SK-N-SH treated with all-trans-retinoic acid at 6 μM for 48 hours (cell line): Measurements from ENCODE around the gene RHEX.

Experiments used
- ATAC-seq: fragments of 200-7000 bp; cut with Tn5 transposase; 3 replicates; pipeline ENCODE4 v1.9.1; 2020; ENCODE audit warnings: mild to moderate bottlenecking, moderate library complexity
- ARNTL ChIP-seq: fragments of 450-650 bp; formaldehyde crosslinking; IDR thresholded peaks from 2 replicates; pipeline ENCODE4 v1.5.0; 2020; ENCODE audit warnings: low read depth, mild to moderate bottlenecking, moderate library complexity, borderline replicate concordance
- CSDC2 ChIP-seq: fragments of 250-450 bp; sonication (Bioruptor Pico); IDR thresholded peaks from 2 replicates; pipeline ENCODE4 v1.5.0; 2020; ENCODE audit warnings: mild to moderate bottlenecking, moderate library complexity
- ESRRG ChIP-seq: fragments of 250-450 bp; sonication (Bioruptor Pico); IDR thresholded peaks from 2 replicates; pipeline ENCODE4 v1.6.1; 2021; ENCODE audit warnings: mild to moderate bottlenecking
- GLIS3 ChIP-seq: fragments of 250-450 bp; sonication (Bioruptor Pico); IDR thresholded peaks from 2 replicates; pipeline ENCODE4 v1.5.0; 2020; ENCODE audit warnings: mild to moderate bottlenecking, moderate library complexity
- OSR1 ChIP-seq: fragments of 250-450 bp; sonication (Bioruptor Pico); IDR thresholded peaks from 2 replicates; pipeline ENCODE4 v1.8.0; 2022; ENCODE audit warnings: moderate library complexity, mild to moderate bottlenecking, inconsistent platforms
- POU6F1 ChIP-seq: fragments of 250-450 bp; sonication (Bioruptor Pico); IDR thresholded peaks from 2 replicates; pipeline ENCODE4 v1.8.0; 2021; ENCODE audit warnings: low read depth, mild to moderate bottlenecking, moderate library complexity, borderline replicate concordance
- PPARA ChIP-seq: fragments of 250-450 bp; sonication (Bioruptor Pico); IDR thresholded peaks from 2 replicates; pipeline ENCODE4 v1.5.0; 2020; ENCODE audit warnings: mild to moderate bottlenecking, borderline replicate concordance
- RARB ChIP-seq: fragments of 250-450 bp; sonication (Bioruptor Pico); IDR thresholded peaks from 2 replicates; pipeline ENCODE4 v1.8.0; 2021; ENCODE audit warnings: mild to moderate bottlenecking, moderate library complexity
- SNAI2 ChIP-seq: fragments of 250-450 bp; sonication (Bioruptor Pico); IDR thresholded peaks from 2 replicates; pipeline ENCODE4 v1.5.0; 2020; ENCODE audit warnings: mild to moderate bottlenecking, moderate library complexity
- TCF4 ChIP-seq: fragments of 250-450 bp; sonication (Bioruptor Pico); IDR thresholded peaks from 2 replicates; pipeline ENCODE4 v1.8.0; 2021; ENCODE audit warnings: mild to moderate bottlenecking, moderate library complexity, borderline replicate concordance
- TOX ChIP-seq: fragments of 250-450 bp; sonication (Bioruptor Pico); IDR thresholded peaks from 2 replicates; pipeline ENCODE4 v1.8.0; 2021; ENCODE audit warnings: mild to moderate bottlenecking, moderate library complexity, borderline replicate concordance
- ZFP3 ChIP-seq: fragments of 250-450 bp; sonication (Bioruptor Pico); IDR thresholded peaks from 2 replicates; pipeline ENCODE4 v1.5.0; 2020; ENCODE audit warnings: mild to moderate bottlenecking, moderate library complexity
- ZFP30 ChIP-seq: fragments of 450-650 bp; formaldehyde crosslinking; IDR thresholded peaks from 2 replicates; pipeline ENCODE4 v1.5.0; 2022; ENCODE audit warnings: mild to moderate bottlenecking, moderate library complexity
- ZNF70 ChIP-seq: fragments of 450-650 bp; formaldehyde crosslinking; IDR thresholded peaks from 2 replicates; pipeline ENCODE4 v1.5.0; 2020; ENCODE audit warnings: mild to moderate bottlenecking, moderate library complexity
- ZNF8 ChIP-seq: fragments of 450-650 bp; formaldehyde crosslinking; IDR thresholded peaks from 2 replicates; pipeline ENCODE4 v1.5.0; 2020; ENCODE audit warnings: mild to moderate bottlenecking, moderate library complexity
- TF ChIP-seq, protein P1 (sequence below): fragments of 250-450 bp; sonication (Bioruptor Pico); IDR thresholded peaks from 2 replicates; pipeline ENCODE4 v1.5.1; 2020; ENCODE audit warnings: low read depth, mild to moderate bottlenecking, moderate library complexity
- TF ChIP-seq, protein P2 (sequence below): fragments of 250-450 bp; sonication (Bioruptor Pico); IDR thresholded peaks from 2 replicates; pipeline ENCODE4 v1.8.0; 2020; ENCODE audit warnings: mild to moderate bottlenecking, moderate library complexity, borderline replicate concordance
- TF ChIP-seq, protein P3 (sequence below): fragments of 250-450 bp; sonication (Bioruptor Pico); IDR thresholded peaks from 2 replicates; pipeline ENCODE4 v1.5.0; 2020; ENCODE audit warnings: mild to moderate bottlenecking, moderate library complexity

The RHEX gene

DNA sequence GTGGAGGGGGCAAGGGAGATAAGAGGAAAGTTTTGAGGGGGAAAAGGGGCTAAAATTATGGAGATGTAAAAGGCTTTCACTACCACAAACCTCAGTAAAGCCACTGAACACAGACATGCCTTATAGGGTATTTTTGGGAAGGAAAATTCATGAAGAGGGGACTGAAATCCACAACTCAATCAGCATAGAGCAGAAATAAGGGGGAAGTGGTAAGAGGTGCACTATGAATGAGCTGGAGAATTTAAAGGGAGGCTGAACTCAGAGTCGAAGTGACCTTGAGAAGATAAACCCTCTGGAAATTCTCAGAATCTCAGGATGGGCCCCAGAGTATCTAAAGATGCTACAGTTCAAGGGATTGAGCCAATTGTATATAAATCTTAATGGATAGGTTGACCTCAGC lies 15.3 kb downstream of the RHEX start:
- no peak for ATAC-seq
- TF ChIP-seq ESRRG (CRISPR knock-in tag) (no peak), TOX (CRISPR knock-in tag) (no peak), RARB (CRISPR knock-in tag) (no peak), ZFP30 (CRISPR knock-in tag) (no peak), OSR1 (no peak), POU6F1 (no peak), ZNF8 (CRISPR knock-in tag) (no peak), PPARA (CRISPR knock-in tag) (no peak), ZNF70 (CRISPR knock-in tag) (no peak), ZFP3 (CRISPR knock-in tag) (no peak), GLIS3 (no peak), CSDC2 (CRISPR knock-in tag) (no peak), TCF4 (CRISPR knock-in tag) (no peak)
- TF ChIP-seq, protein P1, sequence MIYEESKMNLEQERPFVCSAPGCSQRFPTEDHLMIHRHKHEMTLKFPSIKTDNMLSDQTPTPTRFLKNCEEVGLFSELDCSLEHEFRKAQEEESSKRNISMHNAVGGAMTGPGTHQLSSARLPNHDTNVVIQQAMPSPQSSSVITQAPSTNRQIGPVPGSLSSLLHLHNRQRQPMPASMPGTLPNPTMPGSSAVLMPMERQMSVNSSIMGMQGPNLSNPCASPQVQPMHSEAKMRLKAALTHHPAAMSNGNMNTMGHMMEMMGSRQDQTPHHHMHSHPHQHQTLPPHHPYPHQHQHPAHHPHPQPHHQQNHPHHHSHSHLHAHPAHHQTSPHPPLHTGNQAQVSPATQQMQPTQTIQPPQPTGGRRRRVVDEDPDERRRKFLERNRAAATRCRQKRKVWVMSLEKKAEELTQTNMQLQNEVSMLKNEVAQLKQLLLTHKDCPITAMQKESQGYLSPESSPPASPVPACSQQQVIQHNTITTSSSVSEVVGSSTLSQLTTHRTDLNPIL (CRISPR knock-in tag), result no peak
- TF ChIP-seq, protein P2, sequence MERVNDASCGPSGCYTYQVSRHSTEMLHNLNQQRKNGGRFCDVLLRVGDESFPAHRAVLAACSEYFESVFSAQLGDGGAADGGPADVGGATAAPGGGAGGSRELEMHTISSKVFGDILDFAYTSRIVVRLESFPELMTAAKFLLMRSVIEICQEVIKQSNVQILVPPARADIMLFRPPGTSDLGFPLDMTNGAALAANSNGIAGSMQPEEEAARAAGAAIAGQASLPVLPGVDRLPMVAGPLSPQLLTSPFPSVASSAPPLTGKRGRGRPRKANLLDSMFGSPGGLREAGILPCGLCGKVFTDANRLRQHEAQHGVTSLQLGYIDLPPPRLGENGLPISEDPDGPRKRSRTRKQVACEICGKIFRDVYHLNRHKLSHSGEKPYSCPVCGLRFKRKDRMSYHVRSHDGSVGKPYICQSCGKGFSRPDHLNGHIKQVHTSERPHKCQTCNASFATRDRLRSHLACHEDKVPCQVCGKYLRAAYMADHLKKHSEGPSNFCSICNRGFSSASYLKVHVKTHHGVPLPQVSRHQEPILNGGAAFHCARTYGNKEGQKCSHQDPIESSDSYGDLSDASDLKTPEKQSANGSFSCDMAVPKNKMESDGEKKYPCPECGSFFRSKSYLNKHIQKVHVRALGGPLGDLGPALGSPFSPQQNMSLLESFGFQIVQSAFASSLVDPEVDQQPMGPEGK (CRISPR knock-in tag), result no peak
- TF ChIP-seq, protein P3, sequence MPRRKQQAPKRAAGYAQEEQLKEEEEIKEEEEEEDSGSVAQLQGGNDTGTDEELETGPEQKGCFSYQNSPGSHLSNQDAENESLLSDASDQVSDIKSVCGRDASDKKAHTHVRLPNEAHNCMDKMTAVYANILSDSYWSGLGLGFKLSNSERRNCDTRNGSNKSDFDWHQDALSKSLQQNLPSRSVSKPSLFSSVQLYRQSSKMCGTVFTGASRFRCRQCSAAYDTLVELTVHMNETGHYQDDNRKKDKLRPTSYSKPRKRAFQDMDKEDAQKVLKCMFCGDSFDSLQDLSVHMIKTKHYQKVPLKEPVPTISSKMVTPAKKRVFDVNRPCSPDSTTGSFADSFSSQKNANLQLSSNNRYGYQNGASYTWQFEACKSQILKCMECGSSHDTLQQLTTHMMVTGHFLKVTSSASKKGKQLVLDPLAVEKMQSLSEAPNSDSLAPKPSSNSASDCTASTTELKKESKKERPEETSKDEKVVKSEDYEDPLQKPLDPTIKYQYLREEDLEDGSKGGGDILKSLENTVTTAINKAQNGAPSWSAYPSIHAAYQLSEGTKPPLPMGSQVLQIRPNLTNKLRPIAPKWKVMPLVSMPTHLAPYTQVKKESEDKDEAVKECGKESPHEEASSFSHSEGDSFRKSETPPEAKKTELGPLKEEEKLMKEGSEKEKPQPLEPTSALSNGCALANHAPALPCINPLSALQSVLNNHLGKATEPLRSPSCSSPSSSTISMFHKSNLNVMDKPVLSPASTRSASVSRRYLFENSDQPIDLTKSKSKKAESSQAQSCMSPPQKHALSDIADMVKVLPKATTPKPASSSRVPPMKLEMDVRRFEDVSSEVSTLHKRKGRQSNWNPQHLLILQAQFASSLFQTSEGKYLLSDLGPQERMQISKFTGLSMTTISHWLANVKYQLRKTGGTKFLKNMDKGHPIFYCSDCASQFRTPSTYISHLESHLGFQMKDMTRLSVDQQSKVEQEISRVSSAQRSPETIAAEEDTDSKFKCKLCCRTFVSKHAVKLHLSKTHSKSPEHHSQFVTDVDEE, result no peak

DNA sequence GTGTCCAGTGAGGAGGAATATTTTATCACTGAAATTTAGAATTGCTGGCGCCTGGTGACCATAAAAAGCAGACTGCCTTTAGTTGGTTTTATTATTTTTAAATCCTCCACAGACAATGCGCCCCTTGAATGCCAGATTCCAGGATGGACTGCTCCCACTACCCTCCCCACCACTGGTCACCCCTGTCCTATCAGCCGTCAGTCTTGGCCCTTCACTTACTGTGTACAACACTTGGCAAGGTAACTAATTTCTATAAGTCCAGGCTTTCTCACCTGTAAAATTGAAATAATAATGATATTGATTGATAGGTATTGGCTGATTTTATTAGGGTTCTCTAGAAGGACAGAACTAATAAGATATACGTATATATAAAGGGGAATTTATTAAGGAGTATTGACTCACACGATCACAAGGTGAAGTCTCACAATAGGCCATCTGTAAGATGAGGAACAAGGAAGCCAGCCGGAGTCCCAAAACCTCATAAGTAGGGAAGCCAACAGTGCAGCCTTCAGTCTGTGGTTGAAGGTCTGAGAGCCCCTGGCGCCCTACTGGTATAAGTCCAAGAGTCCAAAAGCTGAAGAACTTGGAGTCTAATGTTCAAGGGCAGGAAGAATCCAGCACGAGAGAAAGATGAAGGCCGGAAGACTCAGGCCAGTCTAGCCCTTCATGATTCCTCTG lies 17.8 kb downstream of the RHEX start:
- ATAC-seq, result no peak
- no peak for TF ChIP-seq ARNTL (CRISPR knock-in tag)
- TF ChIP-seq SNAI2 (CRISPR knock-in tag), result no peak
- TF ChIP-seq, all 23 proteins: peak for 0

GRCh38 chr1:206074839-206075238 lies 21.9 kb downstream of the RHEX start:
- ATAC-seq, result no peak
- TF ChIP-seq TCF4 (CRISPR knock-in tag) (no peak), SNAI2 (CRISPR knock-in tag) (no peak), ZFP3 (CRISPR knock-in tag) (no peak)
- TF ChIP-seq, protein P1 (CRISPR knock-in tag), result no peak
